Caco-2 (cell line): Measurements from ENCODE around the gene TTC32. TPM values are rescaled to one million over a fixed set of nuclear protein-coding genes. Genes with fewer than 3 reads are reported as not detected.

Experiments
- BruUV-seq: library from RNA; stranded (reverse); fragments of 400-500 nt; replicated peaks from 2 replicates; lab custom pipeline; 2021; lab: Mats Ljungman, UMichigan
- CTCF ChIA-PET: fragments of 300-600 bp; sonication (Branson Sonifier 250); formaldehyde crosslinking; loops from one replicate; lab custom pipeline; 2022; ENCODE audit warnings: antibody characterized with exemption; lab: Charles Lee
- POLR2A ChIA-PET: fragments of 300-600 bp; sonication (Branson Sonifier 250); formaldehyde crosslinking; loops from one replicate; lab custom pipeline; 2022; ENCODE audit warnings: antibody characterized with exemption; lab: Charles Lee
- DNase-seq, 2 experiments: peaks; one replicate each; pipeline versions ENCODE4 v3.0.0 to v3.0.0-alpha.2; 2020 to 2022
- H3K27me3 ChIP-seq: replicated peaks from 2 replicates; pipeline ENCODE4 v1.6.0; 2011; ENCODE audit warnings: low read length; ENCODE audit not compliant: control insufficient read depth, insufficient read depth
- H3K36me3 ChIP-seq: 2 replicates; pipeline ENCODE4 v1.5.1; 2011; ENCODE audit warnings: low read length; ENCODE audit not compliant: control insufficient read depth, insufficient read depth
- H3K4me1 ChIP-seq: fragments of 250-450 bp; sonication (Bioruptor Pico); 2 replicates; pipeline ENCODE4 v1.5.1; 2020; ENCODE audit warnings: mild to moderate bottlenecking
- H3K4me3 ChIP-seq: 2 replicates; pipeline ENCODE4 v1.5.1; 2011; ENCODE audit warnings: low read depth, mild to moderate bottlenecking, control low read depth, low read length
- H3K9me3 ChIP-seq: fragments of 250-450 bp; sonication (Bioruptor Pico); 2 replicates; pipeline ENCODE4 v1.5.1; 2020; ENCODE audit warnings: mild to moderate bottlenecking, moderate library complexity
- H3K27ac Mint-ChIP-seq: one replicate; pipeline ENCODE4 v1.8.0; 2022; ENCODE audit warnings: mixed read lengths; ENCODE audit not compliant: unreplicated experiment
- H3K27me3 Mint-ChIP-seq: one replicate; pipeline ENCODE4 v1.8.0; 2022; ENCODE audit warnings: mixed read lengths; ENCODE audit not compliant: insufficient read depth, unreplicated experiment
- H3K36me3 Mint-ChIP-seq: one replicate; pipeline ENCODE4 v1.8.0; 2022; ENCODE audit warnings: mild to moderate bottlenecking, mixed read lengths; ENCODE audit not compliant: insufficient read depth, unreplicated experiment
- H3K4me1 Mint-ChIP-seq: one replicate; pipeline ENCODE4 v1.8.0; 2022; ENCODE audit warnings: low read depth, mixed read lengths; ENCODE audit not compliant: unreplicated experiment
- H3K4me3 Mint-ChIP-seq: one replicate; pipeline ENCODE4 v1.8.0; 2022; ENCODE audit warnings: mild to moderate bottlenecking, moderate library complexity, mixed read lengths; ENCODE audit not compliant: unreplicated experiment
- H3K9me3 Mint-ChIP-seq: one replicate; pipeline ENCODE4 v1.8.0; 2022; ENCODE audit warnings: mixed read lengths; ENCODE audit not compliant: unreplicated experiment
- intact Hi-C: fragments of 100-400 bp; cut with micrococcal nuclease; formaldehyde crosslinking; loops from one replicate; pipeline ENCODE4 v1.10.0; 2022; ENCODE audit not compliant: unreplicated experiment
- total RNA-seq: library from RNA; stranded (reverse); gene quantifications from 2 replicates; pipeline ENCODE4 v1.2.3, GENCODE V29; 2022
- TF ChIP-seq, protein P1 (sequence below), 2 experiments: fragments of 200-600 bp in 1 of 2; IDR thresholded peaks; 1 replicate in 1 of 2; 2 replicates in 1 of 2; pipeline versions ENCODE4 v1.5.1 to v1.8.0; 2011 to 2022; ENCODE audit warnings: antibody characterized with exemption in 1 of 2, control low read depth in 1 of 2, inconsistent platforms in 1 of 2, low read depth in 1 of 2, low read length in 1 of 2, mild to moderate bottlenecking in 1 of 2, moderate library complexity in 1 of 2; ENCODE audit not compliant: insufficient read depth in 1 of 2, severe bottlenecking in 1 of 2, unreplicated experiment in 1 of 2

TTC32 gene
- total RNA-seq, 1 experiment from 2014 or later = 16.8 TPM

DNA sequence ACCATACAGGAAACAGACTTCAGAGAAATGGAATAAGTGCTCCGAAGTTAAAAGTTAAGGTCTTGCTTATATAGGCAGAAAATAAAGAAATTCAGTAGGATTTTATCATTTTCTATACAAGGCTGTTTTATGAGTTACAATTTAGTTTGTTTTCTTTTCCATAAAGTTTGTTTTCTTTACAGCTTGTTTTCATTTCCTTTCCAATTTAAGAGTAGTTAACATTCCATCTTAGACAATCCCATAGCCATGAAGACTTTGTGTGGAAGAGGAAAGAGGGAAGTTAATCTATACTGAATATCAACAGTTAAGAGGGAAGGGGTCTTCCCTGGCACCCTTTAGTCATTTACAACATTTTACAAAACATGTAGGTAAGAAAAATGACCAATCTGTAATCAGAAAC is 26.5 kb downstream of the TTC32 start:
- no peak overlapping the region for H3K27ac Mint-ChIP-seq
- TF ChIP-seq, protein P1, sequence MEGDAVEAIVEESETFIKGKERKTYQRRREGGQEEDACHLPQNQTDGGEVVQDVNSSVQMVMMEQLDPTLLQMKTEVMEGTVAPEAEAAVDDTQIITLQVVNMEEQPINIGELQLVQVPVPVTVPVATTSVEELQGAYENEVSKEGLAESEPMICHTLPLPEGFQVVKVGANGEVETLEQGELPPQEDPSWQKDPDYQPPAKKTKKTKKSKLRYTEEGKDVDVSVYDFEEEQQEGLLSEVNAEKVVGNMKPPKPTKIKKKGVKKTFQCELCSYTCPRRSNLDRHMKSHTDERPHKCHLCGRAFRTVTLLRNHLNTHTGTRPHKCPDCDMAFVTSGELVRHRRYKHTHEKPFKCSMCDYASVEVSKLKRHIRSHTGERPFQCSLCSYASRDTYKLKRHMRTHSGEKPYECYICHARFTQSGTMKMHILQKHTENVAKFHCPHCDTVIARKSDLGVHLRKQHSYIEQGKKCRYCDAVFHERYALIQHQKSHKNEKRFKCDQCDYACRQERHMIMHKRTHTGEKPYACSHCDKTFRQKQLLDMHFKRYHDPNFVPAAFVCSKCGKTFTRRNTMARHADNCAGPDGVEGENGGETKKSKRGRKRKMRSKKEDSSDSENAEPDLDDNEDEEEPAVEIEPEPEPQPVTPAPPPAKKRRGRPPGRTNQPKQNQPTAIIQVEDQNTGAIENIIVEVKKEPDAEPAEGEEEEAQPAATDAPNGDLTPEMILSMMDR (IDR thresholded peaks at IDR 0.05; ENCODE audit: insufficient read depth in 1 of 2, low read depth in 1 of 2, low read length in 1 of 2, severe bottlenecking in 1 of 2, unreplicated experiment in 1 of 2) = no peak
- ChIA-PET POLR2A (no interaction called here), CTCF (no interaction called here)
- H3K36me3 Mint-ChIP-seq = no peaks in the 10 kb centered on the region
- no TSS peak for BruUV-seq
- Histone ChIP-seq H3K27me3 (no peaks in the 10 kb centered on the region; the same call in 1 of the 2 replicates), H3K36me3 (no peaks in the 10 kb centered on the region), H3K4me1 (no peaks in the 10 kb centered on the region), H3K9me3 (no peaks in the 10 kb centered on the region), H3K4me3 (no peak overlapping the region)
- DNase-seq = no peak
- no peaks in the 10 kb centered on the region for H3K9me3 Mint-ChIP-seq
- intact Hi-C loops = no loop called here
- H3K27me3 Mint-ChIP-seq = no peaks in the 10 kb centered on the region
- H3K4me3 Mint-ChIP-seq = no peak overlapping the region
- H3K4me1 Mint-ChIP-seq = no peaks in the 10 kb centered on the region

DNA sequence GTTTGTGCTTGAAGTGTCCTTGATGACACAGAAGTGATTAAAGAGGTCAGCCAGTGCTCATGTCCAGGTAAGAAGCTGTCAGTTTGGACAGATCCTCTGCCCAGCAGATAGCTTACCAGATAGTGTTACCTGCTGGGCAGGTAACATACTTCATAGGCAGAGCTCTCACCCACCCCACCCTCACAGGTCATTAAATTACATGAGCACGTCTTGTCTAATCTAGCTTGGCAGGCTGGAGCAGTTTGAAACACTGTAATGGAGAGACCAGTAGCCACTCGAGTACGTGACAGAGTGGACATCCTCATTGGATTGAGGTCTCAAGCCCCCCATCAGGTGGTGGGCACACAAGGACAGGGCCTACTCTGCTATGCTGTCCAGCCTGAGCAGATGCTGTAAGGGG is 27.1 kb downstream of the TTC32 start:
- no peak for DNase-seq
- Mint-ChIP-seq H3K27me3 (no peaks in the 10 kb centered on the region), H3K9me3 (no peaks in the 10 kb centered on the region), H3K36me3 (no peaks in the 10 kb centered on the region), H3K4me3 (no peak overlapping the region), H3K27ac (no peak overlapping the region), H3K4me1 (no peaks in the 10 kb centered on the region)
- no TSS peak for BruUV-seq
- Histone ChIP-seq H3K4me3 (no peak overlapping the region), H3K27me3 (no peaks in the 10 kb centered on the region; the same call in 1 of the 2 replicates), H3K36me3 (no peaks in the 10 kb centered on the region), H3K9me3 (no peaks in the 10 kb centered on the region), H3K4me1 (no peaks in the 10 kb centered on the region)
- intact Hi-C loops = no loop called here
- TF ChIP-seq, protein P1 (IDR thresholded peaks at IDR 0.05; ENCODE audit: insufficient read depth in 1 of 2, low read depth in 1 of 2, low read length in 1 of 2, severe bottlenecking in 1 of 2, unreplicated experiment in 1 of 2) = no peak
- ChIA-PET POLR2A (no interaction called here), CTCF (no interaction called here)

DNA sequence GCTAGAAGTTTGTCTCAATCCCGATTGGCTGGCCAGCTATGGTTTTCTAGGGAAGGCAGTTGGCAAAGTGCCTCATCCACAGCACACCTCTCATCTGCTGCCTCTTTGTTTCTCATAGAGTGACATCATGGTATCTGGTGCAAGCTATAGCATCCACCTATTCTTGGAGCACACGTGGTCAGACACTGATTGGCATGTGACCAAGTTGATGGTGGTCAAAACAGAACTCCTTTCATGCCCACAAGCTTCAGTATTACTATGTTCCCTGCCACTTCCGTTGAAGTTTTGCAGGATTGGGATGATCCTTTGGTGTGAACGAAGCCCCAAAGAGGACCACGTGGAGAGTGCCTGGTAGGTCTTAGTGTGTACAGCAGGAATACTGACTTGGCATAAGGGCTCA is 28.8 kb downstream of the TTC32 start:
- no peaks in the 10 kb centered on the region for H3K4me1 Mint-ChIP-seq
- H3K36me3 ChIP-seq = no peaks in the 10 kb centered on the region
- no peaks in the 10 kb centered on the region; the same call in 1 of the 2 replicates for H3K27me3 ChIP-seq
- H3K36me3 Mint-ChIP-seq = no peaks in the 10 kb centered on the region
- no peaks in the 10 kb centered on the region for H3K27me3 Mint-ChIP-seq
- TF ChIP-seq, protein P1 (IDR thresholded peaks at IDR 0.05; ENCODE audit: insufficient read depth in 1 of 2, low read depth in 1 of 2, low read length in 1 of 2, severe bottlenecking in 1 of 2, unreplicated experiment in 1 of 2) = no peak
- ChIA-PET CTCF (no interaction called here), POLR2A (no interaction called here)
- no peak overlapping the region for H3K27ac Mint-ChIP-seq
- H3K4me3 Mint-ChIP-seq = no peak overlapping the region
- DNase-seq = no peak
- BruUV-seq = no TSS peak
- intact Hi-C loops = no loop called here
- no peaks in the 10 kb centered on the region for H3K4me1 ChIP-seq
- no peaks in the 10 kb centered on the region for H3K9me3 Mint-ChIP-seq
- H3K4me3 ChIP-seq = no peak overlapping the region
- no peaks in the 10 kb centered on the region for H3K9me3 ChIP-seq
